ENCODE data around the gene SAPCD1.

SAPCD1 gene

DNA sequence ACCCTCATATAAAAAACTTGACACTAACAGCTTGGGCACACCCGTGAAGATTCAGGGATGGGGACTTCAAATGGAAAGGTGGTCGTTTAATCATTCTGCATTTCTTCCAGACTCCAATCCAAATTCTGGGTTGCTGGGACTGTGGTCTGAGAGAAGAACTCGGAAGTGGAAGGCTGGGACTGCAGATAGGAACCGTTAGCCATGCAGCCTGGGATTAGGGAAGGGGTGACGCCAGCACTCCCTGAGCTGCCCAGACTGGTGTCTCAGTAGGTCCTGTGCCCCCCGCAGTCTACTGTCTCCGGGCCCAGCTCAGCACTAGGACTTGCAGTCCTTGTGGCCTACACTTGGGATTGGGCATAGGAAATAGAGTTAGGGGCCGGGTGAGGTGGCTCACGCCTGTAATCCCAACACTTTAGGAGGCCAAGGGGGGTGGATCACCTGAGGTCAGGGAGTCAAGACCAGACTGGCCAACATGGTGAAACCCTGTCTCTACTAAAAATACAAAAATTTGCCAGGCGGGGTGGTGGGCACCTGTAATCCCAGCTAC lies 25.6 kb upstream of the SAPCD1 start:
- H3K27ac ChIP-seq, result peak overlapping the region; percentile 81
- H3K36me3 ChIP-seq (replicated peaks), result peaks cover 26% of the 10 kb centered on the region
- in situ Hi-C loops (cut with HindIII; ENCODE audit: low pct_ligation_motif_present, low sequenced_read_pairs), result no loop called here
- H3K4me3 ChIP-seq (ENCODE audit: low read depth, low read length), result peak overlapping the region; percentile 96
- no peak for DNase-seq
- no peaks in the 10 kb centered on the region for H3K27me3 ChIP-seq (replicated peaks)
- TF ChIP-seq, protein P1, sequence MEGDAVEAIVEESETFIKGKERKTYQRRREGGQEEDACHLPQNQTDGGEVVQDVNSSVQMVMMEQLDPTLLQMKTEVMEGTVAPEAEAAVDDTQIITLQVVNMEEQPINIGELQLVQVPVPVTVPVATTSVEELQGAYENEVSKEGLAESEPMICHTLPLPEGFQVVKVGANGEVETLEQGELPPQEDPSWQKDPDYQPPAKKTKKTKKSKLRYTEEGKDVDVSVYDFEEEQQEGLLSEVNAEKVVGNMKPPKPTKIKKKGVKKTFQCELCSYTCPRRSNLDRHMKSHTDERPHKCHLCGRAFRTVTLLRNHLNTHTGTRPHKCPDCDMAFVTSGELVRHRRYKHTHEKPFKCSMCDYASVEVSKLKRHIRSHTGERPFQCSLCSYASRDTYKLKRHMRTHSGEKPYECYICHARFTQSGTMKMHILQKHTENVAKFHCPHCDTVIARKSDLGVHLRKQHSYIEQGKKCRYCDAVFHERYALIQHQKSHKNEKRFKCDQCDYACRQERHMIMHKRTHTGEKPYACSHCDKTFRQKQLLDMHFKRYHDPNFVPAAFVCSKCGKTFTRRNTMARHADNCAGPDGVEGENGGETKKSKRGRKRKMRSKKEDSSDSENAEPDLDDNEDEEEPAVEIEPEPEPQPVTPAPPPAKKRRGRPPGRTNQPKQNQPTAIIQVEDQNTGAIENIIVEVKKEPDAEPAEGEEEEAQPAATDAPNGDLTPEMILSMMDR (IDR thresholded peaks at IDR 0.05; ENCODE audit: low read depth, low read length, missing control alignments), result no peak

DNA sequence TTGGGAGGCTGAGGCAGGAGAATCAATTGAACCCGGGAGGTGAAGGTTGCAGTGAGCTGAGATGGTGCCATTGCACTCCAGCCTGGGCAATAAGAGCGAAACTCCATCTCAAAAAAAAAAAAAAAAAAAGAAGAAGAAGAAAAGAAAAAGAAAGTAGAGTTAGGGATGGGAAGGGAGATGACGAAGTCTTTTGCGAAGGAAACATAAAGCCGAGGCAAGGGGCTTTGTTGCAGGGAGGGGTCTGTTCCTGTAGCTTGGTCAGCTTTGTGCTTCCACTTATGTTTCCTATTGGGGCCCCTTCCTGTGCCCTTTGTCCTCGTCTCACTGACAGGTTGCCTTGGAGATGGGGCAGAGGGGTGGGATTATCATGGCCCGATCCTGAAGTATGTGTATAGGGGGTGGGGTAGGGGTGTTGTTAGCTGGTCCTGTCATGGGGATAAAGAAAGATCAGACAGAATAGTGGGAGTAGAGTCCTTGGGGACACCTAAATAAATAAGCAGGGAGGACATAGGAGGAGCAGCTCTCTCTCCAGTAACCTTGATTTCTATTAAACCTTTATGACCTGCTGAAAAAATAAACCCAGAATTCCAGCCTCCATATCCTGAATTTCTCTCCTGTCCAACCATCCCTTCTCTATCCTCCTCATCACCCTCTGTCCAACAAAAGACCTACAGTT lies 25.0 kb upstream of the SAPCD1 start:
- TF ChIP-seq, protein P1 (IDR thresholded peaks at IDR 0.05; ENCODE audit: low read depth, low read length, missing control alignments), result no peak
- in situ Hi-C loops (cut with HindIII; ENCODE audit: low pct_ligation_motif_present, low sequenced_read_pairs), result no loop called here
- H3K27ac ChIP-seq, result peak overlapping the region; percentile 61
- H3K4me3 ChIP-seq (ENCODE audit: low read depth, low read length), result no peak overlapping the region
- no peak for DNase-seq
- no peaks in the 10 kb centered on the region for H3K27me3 ChIP-seq (replicated peaks)
- H3K36me3 ChIP-seq (replicated peaks), result peaks cover 21% of the 10 kb centered on the region

DNA sequence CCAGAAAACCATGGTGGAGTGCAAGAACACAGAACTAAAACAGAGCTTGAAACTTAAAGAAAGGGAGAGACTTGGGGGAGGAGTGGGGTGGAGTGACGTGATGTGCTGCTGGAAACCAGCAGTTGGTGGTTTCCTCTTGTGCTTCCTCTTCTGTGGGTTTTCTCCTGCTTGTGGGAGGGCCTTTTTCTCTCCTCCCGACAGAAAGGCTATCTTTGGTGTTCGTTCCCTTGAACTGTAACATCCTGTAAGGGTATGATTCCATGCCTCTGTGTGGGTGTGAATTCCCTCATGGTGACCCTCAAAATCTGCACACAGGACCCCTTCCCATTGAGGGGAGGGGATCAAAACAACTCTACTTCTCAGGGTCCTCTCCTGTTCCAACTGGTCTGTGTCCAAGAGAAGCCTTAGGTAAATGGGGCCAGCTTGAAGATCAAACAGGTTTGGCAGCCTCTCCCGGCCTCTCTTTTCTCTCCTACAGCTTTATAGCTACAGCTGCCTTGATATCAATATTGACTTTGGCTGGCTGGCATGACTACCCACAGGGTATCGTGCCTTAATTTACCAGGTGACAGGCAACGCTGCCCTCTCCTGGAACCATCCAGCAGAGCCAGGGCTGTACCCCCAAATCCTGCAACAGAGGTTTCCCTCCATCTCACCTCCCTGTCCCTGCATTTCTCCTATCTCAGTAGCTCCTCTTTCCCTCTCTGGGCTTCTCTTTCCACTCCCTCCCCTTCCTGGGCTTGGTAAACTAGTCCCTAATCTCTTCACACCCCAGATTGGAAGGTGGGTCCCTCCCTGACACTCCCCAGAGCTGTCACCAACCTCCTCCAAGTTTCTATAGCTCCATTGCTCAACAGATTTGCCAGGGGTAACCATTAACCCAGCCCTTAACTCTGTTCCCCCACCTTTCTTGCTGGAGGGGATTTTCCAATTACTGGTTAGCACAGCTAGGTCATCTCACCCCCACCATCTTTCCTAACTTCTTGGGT lies 24.2 kb upstream of the SAPCD1 start:
- H3K27ac ChIP-seq, result peak overlapping the region; percentile 61
- H3K27me3 ChIP-seq (replicated peaks), result no peaks in the 10 kb centered on the region
- TF ChIP-seq, protein P1 (IDR thresholded peaks at IDR 0.05; ENCODE audit: low read depth, low read length, missing control alignments), result peak; percentile 55
- peak overlapping the region; percentile 36 for H3K4me3 ChIP-seq (ENCODE audit: low read depth, low read length)
- in situ Hi-C loops (cut with HindIII; ENCODE audit: low pct_ligation_motif_present, low sequenced_read_pairs), result no loop called here
- peaks cover 15% of the 10 kb centered on the region for H3K36me3 ChIP-seq (replicated peaks)
- DNase-seq, result peak; percentile 82

DNA sequence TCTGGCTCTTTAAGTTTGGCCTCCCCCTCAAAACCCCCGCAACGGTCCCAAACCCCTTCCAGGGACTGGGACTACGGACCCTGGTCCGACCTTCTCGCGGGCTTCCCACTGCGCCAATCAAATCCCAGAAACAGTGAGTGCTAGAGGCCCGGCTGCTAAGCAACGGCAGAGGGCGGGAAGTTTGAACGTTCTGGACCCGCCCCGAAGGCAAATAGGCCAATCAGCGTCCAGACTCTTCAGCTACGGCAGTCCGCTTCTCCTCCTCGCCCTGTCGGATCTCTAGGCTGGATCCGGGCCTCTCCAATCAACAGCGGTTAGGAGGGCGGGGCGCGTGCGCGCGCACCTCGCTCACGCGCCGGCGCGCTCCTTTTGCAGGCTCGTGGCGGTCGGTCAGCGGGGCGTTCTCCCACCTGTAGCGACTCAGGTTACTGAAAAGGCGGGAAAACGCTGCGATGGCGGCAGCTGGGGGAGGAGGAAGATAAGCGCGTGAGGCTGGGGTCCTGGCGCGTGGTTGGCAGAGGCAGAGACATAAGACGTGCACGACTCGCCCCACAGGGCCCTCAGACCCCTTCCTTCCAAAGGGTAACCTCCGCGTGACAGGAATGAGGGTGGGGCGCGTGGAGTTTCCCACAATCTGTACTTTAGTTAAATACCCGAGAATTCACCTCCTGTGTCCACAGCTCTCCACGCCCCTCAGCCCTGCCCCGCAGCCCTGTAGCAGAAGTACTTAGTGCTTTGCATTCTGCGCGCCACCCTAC lies 22.6 kb upstream of the SAPCD1 start, which contains the start of gene MSH5:
Gene MSH5, plus strand, starts transcription at position 367 of the 758 bp plus-strand sequence. CDS start 462 bp downstream, outside the sequence.
- peak; percentile 99 for DNase-seq
- TF ChIP-seq, protein P1 (IDR thresholded peaks at IDR 0.05; ENCODE audit: low read depth, low read length, missing control alignments), result no peak

More for the DNA sequence above, 22.6 kb upstream of the SAPCD1 start, which contains the start of gene MSH5:
- in situ Hi-C loops (cut with HindIII; ENCODE audit: low pct_ligation_motif_present, low sequenced_read_pairs), result no loop called here
- Histone ChIP-seq H3K36me3 (replicated peaks) (peaks cover 3% of the 10 kb centered on the region), H3K4me3 (ENCODE audit: low read depth, low read length) (peak within 1 kb of the TSS; percentile 91), H3K27me3 (replicated peaks) (no peaks in the 10 kb centered on the region), H3K27ac (peak within 1 kb of the TSS; percentile 68)
